GM21423 (cell line): ENCODE measurements around the gene PRELID1.
"Not testable (repeated sequence)": the region's sequence is repeated elsewhere in the genome, so short reads cannot be mapped to it uniquely, and the experiment has no call there.

ENCODE experiments used
- ATAC-seq: cut with Tn5 transposase; IDR thresholded peaks from one replicate; pipeline ENCODE4 v1.9.1; 2021; ENCODE audit warnings: mild to moderate bottlenecking, moderate library complexity; ENCODE audit not compliant: unreplicated experiment

Gene PRELID1, protein sequence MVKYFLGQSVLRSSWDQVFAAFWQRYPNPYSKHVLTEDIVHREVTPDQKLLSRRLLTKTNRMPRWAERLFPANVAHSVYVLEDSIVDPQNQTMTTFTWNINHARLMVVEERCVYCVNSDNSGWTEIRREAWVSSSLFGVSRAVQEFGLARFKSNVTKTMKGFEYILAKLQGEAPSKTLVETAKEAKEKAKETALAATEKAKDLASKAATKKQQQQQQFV

DNA sequence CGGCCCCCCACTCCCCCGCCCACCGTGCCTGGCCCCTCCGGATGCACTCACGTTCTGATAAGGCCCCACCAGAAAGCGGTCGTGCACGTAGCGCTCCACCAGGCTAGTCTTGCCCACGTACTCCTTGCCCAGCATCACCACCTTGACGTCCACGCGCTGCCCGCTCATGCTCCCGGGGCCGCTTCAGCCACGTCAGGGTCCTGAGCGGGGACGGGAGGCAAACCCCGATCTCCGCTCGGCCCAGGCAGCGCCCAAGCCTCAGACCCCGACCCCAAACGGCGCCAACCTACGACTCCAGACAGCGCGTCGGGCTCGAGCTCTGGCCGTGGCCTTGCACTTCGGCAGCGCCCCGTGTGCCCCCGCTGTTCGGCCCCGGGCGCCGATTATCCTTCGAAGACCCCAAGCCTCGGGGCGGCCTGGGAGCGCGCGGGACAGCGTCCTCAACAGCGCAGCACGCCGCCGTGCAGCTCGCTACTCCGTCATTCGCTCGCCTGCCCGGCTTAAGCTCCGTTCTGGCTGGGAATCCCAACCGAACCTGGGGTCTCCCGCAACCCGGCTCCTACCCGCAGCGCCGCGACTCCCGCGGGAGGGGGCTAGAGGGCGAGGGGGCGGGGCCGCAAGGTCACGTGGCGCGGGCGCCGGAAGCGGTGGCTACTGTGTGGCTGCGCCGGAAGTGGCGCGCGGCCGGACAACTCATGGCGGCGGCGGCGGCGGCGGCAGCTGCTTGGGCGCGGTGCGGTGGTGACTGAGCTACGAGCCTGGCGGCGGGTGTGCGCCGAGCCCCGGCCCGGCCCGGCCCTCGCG lies at the start of gene PRELID1, which contains the start of gene RAB24:
PRELID1 (plus strand) TSS at position 679 of the 804 bp plus-strand sequence. CDS start 187 bp downstream, outside the sequence.
RAB24 (minus strand) TSS at position 599 of the 804 bp plus-strand sequence; CDS start at position 168, 431 bp downstream.
- ATAC-seq, result peak; percentile 51

DNA sequence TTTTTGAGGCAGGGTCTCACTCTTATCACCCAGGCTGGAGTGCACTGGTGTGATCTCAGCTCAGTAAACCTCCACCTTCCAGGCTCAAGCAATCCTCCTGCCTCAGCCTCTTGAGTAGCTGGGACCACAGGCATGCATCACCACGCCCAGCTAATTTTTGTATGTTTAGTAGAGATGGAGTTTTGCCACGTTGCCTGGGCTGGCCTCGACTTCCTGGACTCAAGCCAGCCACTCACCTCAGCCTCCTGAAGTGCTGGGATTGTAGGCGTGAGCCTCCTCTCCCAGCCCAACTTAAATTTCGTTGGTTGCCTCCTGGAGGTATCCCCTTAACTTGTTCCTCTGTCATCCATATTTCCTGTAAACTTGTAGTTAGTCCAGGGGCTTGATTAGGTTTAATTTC lies 47.3 kb upstream of the PRELID1 start:
- ATAC-seq, result no peak

DNA sequence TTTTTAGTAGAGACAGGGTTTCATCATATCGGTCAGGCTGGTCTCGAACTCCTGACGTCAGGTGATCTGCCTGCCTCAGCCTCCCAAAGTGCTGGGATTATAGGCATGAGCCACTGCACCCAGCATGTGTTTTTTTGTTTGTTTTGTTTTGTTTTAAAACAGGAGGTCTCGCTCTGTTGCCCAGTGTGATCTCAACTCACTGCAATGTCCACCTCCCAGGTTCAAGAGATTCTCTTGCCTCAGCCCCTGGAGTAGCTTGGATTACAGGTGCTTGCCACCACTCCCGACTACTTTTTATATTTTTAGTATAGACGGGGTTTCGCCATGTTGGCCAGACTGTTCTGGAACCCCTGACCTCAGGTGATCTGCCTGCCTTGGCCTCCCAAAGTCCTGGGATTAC lies 44.9 kb upstream of the PRELID1 start:
- not testable (repeated sequence) for ATAC-seq

DNA sequence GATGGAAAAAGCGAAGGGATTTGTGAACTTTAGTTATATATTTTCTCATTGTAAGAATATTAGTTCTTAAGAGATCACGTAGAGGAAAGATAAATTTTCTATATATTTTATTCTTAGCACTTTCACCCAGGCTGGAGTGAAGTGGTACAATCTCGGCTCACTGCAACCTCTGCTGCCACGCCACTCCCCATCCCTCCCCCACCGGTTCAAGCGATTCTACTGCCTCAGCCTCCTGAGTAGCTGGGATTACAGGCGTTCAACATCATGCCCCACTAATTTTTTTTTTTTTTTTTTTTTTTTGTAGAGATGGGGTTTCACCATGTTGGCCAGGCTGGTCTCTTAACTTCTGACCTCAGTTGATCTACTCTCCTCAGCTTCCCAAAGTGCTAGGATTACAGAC lies 42.6 kb upstream of the PRELID1 start:
- no peak for ATAC-seq

DNA sequence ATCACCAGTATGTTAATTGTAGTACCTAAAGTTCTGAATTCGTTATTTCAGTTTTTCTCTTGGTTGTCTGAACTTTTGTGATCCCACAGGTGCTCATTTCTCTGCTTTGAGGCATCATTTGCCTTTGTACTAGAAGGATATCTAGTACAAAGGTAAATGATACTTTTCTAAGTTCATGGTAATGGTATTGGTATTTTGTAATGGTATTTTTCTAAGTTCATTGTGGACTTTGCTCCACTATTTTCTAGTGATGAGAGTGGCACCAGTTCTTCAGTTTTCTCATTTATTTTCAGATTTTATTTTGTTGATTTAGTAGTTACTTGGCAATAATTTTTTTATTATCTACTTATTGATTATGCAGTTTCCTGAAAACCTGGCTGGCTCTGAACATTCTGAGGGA lies 42.1 kb upstream of the PRELID1 start:
- ATAC-seq, result no peak

DNA sequence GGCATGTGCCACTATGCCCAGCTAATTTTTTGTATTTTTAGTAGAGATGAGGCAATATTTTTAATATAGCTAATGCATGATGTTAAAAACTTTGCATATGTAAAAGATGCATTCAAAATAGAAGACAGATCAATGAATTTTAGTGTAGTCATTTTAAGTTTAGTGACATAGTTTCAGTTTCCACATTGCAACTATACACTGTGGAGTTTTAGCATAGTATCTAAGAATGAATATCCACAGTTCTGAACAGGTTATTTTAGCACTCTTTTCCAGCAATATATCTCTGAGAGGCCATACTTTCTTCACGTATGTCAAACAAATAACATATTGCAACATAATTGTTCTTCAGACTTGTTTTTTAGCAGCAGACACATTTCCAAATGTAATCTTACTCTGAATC lies 39.4 kb upstream of the PRELID1 start:
- ATAC-seq, result no peak

DNA sequence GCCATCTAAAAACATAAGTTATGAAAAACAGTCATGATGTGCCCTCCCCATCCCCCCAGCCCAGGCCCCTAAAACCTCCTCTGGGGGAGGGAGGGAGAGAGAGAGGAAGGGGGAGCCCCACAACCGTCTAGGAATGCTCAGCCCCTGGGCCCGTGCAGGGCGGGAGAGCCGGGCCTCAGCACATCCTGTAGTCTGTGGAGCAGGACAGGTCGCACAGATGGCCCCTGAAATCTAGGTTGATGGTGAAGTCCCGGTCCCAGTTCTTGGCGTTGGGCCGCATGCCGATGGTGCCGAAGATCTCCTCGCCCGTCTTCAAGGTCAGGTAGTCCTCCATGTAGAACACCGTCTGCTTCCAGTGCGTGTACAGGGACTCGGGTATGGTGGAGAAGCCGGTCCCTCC lies 38.2 kb upstream of the PRELID1 start:
- ATAC-seq, result no peak

DNA sequence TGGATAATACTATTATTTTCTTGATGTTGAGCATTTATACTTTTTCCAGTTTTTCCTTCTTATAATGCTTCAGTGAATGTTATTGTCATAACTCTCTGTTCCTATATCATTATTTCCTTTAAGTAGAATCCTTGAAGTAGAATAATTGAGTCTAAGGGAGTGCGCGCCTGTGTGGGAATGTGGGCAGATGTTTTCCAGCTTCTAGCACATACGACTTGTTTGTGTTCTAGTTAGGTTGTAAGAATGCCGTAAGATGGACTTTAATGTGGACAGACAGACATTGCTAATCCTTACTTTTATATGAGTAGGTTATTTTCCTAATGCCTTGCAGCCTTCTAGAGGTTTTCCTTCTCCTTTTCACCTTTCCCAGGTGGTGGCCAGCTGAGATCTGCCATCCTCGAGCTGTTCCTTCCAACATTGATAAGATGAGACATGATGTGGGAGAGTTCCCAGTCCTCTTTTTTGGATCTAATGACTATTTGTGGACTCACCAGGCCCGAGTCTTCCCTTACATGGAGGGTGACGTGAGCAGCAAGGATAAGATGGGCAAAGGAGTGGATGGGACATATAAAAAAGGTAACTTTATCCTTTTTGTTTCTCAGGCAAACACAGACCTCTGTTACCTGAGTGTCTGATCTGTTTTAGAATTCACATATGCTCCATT lies 34.2 kb upstream of the PRELID1 start:
- ATAC-seq, result no peak

DNA sequence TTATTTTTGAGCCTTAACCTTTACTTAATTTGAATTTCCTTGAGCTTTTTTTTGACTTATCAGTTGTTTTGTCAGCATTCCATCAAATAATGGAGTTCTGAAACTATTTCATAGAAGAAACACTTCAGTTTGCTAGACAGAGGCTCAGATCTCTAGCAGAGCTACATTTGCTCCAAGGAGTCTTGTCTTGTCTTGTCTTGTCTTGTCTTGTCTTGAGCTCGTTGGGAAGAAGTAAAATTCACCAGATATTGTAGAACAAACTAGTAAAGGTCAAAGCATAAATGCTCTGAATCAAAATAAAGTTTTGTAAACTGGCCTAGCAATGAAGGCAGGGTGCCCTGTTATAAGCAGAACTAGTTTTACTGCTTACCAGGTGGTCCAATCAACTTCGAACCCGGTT lies 33.6 kb upstream of the PRELID1 start:
- ATAC-seq, result no peak

DNA sequence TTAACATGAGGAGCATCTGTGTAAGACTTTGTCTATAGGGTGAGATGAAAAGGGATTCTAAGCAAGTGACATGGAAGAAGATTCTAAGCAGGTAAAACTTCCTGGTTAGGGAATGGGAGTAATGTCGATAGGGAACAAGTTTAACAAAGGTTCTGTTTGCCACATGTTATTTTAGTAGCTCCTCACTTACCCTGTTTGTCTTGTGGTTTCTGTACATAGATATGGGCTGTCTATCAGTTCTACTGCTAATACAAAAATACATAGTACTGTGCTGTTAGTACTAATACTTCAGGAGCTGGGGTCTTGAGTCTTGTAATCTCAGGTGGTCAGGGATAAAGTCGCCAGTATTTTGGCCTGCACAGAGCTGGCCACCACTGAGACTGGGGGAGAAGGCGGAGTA lies 32.9 kb upstream of the PRELID1 start:
- no peak for ATAC-seq

DNA sequence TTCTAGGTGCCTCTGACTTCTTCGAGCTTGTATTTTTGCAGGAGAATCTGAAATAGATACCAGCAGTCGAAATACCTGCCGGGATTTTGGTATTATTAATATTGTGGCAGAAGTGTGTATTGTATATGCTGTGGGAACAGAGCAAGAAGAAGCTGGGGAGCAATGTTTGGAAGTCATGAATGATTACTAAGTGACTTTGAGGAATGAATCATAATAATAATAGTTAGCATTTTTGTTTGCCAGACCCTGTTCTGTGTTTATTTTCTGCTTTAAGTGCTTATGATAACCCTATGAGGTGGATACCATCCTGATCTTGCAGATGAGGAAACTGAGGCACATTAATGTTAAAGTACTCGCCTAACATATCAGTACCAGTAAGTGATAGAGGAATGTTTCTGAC lies 32.5 kb upstream of the PRELID1 start:
- ATAC-seq, result no peak

DNA sequence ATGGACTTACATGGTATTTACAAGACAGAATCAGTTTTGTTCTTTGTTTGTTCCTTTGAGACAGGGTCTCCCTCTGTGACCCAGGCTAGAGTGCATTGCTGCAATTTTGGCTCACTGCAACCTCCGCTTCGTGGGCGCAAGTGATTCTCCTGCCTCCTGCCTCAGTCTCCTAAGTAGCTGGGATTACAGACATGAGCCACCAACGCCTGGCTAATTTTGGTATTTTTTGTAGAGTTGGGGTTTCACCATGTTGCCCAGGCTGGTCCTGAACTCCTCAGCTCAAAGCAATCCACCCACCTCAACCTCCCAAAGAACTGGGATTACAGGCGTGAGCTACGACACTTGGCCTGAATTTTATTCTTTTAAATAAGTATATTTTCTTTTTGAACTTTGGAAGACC lies 27.7 kb upstream of the PRELID1 start:
- no peak for ATAC-seq

DNA sequence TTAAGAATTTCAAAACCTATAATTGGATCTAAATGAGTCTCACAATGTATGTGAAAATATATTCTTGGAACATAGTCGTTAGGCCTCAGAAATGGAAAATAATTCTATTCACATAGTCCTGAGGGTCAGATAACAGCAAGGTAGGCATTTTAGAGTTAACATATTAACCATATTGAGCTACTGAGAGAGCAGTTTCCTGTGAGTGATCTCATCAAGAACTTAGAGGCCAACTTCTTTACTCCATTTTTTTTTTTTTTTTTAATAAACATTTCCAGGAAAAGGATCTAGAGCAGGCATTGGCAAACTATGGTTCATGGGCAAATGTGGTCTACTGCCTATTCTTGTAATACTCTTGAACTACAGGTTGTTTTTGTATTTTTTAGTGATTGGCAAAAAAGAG lies 26.7 kb upstream of the PRELID1 start:
- no peak for ATAC-seq

DNA sequence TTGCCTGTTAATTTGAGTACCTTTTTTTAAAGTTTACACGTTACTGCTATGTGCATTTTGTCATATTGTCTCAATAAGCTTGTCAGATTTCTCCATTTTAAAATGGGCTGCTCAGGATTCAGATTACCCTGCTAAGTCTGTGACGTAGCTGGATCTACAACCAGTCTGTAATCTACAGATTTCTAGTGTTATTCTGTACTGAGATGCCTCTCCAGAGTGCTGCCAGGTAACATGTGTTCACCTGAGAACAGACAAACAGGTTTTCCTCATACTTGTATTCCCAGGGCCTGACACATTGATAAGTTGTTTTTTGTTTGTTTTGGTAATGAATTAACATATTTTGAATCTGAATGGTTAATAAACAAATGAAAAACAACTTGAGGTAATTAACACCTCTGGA lies 15.4 kb upstream of the PRELID1 start:
- no peak for ATAC-seq

DNA sequence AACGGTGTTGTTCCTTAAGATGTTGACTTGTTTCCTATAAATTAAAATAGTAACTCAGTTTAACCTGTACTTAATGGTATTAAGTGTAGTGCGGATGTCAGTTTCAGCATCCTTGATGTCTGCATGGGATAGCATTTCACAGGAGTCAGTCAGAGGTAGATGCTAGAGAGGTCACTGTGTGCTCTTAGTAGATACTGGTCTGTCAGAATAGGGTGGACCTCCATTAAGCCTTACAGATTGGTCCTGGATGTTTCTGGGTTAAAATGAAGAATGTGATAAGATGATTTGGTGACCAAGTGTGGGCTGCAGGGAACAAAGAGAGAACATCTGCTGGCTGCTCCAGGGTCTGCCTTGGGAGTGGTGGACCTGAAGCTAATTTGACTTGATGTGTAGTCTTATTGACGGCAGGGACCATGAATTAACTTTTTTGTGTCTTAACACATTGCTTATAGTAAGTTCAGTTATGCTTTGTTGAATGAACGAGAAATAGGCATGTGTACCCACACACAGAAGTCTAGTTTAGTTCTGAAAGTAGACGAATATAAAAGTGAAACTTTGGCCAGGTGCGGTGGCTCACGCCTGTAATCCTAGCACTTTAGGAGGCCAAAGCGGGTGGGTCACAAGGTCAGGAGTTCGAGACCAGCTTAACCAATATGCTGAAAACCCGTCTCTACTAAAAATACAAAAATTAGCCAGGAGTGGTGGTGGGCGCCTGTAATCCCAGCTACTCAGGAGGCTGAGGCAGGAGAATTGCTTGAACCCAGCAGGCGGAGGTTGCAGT lies 12.6 kb upstream of the PRELID1 start:
- ATAC-seq, result peak; percentile 54

DNA sequence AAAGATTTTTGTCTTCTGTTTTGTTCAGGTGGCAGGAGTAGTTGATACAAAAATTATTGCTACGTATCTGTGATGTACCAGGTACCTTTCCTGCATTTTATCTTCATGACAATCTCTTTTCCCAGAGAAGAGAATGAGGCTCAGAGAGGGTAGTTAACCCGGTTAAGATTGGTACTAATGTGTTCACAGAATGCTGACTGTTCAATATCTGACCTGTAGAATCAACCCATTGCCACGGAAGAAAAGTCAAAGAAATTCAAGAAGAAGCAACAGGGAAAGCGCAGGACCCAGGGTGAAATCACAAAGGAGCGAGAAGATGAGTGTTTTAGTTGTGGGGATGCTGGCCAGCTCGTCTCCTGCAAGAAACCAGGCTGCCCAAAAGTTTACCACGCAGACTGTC lies 11.9 kb upstream of the PRELID1 start:
- no peak for ATAC-seq

DNA sequence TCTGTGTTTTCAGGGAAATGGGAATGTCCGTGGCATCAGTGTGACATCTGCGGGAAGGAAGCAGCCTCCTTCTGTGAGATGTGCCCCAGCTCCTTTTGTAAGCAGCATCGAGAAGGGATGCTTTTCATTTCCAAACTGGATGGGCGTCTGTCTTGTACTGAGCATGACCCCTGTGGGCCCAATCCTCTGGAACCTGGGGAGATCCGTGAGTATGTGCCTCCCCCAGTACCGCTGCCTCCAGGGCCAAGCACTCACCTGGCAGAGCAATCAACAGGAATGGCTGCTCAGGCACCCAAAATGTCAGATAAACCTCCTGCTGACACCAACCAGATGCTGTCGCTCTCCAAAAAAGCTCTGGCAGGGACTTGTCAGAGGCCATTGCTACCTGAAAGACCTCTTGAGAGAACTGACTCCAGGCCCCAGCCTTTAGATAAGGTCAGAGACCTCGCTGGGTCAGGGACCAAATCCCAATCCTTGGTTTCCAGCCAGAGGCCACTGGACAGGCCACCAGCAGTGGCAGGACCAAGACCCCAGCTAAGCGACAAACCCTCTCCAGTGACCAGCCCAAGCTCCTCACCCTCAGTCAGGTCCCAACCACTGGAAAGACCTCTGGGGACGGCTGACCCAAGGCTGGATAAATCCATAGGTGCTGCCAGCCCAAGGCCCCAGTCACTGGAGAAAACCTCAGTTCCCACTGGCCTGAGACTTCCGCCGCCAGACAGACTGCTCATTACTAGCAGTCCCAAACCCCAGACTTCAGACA lies 9.6 kb upstream of the PRELID1 start:
- no peak for ATAC-seq

DNA sequence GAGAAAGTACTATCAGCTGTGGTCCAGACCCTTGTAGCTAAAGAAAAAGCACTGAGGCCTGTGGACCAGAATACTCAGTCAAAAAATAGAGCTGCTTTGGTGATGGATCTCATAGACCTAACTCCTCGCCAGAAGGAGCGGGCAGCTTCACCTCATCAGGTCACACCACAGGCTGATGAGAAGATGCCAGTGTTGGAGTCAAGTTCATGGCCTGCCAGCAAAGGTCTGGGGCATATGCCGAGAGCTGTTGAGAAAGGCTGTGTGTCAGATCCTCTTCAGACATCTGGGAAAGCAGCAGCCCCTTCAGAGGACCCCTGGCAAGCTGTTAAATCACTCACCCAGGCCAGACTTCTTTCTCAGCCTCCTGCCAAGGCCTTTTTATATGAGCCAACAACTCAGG lies 9.0 kb upstream of the PRELID1 start:
- no peak for ATAC-seq

DNA sequence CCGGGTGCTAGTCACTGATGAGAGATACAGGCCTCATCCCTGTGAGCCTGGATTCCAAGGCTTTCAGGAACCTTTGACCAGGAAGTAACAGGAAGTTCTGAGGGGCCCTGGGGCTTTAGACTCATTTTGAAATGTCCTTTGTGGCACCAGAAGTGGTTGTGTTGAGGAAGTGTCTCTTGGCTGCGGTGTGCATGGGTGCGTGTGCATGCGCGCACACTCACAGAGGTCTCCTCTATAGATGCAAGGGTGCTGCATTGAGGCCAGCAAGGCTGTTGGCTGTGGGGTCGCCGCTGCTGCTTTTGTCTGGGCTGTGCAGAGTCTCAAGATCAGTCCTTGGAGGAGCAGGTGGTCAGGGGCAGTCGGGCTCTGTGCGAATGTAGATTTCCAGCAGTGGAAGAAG lies 7.7 kb upstream of the PRELID1 start:
- ATAC-seq, result no peak

DNA sequence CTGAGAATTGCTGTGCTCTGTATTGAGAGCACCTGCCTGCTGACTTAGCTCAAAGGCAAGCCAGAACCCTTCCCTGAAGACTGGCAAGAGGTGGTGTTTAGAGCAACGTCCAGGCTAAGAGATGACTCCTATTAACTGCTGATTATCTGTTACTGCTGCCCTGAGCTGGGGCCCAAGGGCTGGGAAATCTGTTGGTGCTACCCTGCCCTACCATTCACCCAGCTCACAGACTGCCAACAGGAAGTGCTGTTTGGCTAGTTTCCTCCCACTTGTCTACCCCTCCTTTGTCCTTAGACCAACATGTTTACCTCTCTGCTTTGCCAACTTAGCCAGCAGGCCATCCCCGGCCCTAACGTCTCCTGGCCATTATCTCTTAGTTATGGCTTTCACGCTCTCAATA lies 7.0 kb upstream of the PRELID1 start:
- ATAC-seq, result no peak
